GM20431 (cell line): ENCODE results near the gene FGG.

ENCODE experiments used
- in situ Hi-C: fragments of 300-500 bp; cut with MseI, MboI; formaldehyde crosslinking; loops from one replicate; pipeline ENCODE4 v1.15.0; 2020; ENCODE audit warnings: low sequenced_read_pairs; ENCODE audit not compliant: unreplicated experiment

FGG gene

DNA sequence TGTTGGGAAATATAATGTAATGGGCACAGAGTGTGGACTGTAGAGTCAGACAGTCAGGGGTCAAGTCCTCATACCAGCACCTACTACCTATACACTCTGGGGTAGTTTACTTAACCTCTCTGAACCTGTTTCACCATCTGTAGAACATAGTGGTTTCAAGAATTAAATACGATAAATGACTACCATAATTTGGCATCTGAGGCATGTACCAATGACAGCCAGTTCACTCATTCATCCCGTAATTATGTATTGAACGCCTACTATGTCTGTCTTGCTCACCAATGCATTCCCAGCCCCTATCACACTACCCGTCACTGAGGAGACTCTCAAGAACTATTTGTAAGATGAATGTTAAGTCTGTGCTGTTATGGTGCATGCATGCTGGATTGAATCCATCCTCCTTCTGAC lies 51.6 kb downstream of the FGG start:
- in situ Hi-C loops = no loop called here

DNA sequence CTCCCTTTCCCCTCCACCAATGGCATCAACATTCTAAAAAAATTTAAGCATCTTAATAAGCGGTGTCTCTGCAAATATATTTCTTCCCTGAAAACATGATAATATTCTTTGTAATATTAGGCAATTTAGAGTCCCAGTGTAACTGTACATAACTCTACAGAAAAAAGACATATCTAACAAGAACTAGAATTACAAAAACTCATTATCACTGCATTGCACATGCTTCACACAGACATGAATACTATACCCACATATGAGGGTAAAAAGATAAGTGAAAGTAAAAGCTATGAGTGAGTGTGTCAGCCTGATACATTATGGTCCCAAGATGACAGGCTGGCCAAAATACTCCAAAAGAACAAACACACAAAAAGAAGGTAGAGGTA lies 52.0 kb downstream of the FGG start:
- in situ Hi-C loops = no loop called here

DNA sequence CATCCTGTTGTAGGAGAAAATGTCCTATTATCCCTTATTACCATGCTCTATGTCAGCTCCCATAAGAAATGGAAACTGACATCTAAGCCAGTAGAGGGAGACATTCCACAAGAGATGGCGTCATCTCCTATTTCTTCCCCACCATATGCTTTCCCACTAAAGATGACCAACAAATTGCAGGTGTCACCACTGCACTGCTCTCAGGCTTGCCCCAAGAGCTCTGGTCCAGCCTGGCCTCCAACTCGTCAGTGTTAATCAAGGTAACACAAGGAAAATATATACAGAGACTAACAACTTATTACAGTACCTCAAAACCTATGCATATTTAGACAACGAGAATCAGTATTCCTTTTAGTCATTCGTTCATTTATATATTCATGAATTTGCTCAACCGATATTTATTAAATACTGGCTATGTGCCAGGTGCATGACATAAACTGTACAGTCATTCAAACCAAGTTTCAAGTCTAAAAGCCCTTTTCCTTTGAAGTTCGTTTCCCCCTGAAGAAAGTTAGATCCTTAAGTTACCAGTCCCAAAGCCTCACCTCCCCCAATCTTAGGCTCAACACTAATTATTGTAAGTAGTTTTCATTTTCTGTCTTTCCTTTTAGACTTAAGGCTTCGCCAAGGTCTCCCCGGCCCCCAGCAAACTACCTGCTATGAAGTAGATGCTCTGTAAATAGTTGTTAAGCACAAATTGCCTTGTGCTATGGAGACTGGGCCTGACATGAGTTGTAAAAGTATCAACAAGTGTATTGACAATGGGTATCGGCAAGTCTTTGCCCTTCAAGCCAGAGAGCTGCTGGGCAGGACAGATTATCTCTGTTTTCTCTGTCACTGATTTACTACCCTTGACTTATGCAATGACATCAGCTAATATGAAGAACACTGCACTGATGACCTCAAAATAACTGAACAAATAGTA lies 52.7 kb downstream of the FGG start:
- in situ Hi-C loops = loop anchor here (10.0 kb wide), 1 partner anchor 55 kb away; the partner anchor contains the start of gene FGG

DNA sequence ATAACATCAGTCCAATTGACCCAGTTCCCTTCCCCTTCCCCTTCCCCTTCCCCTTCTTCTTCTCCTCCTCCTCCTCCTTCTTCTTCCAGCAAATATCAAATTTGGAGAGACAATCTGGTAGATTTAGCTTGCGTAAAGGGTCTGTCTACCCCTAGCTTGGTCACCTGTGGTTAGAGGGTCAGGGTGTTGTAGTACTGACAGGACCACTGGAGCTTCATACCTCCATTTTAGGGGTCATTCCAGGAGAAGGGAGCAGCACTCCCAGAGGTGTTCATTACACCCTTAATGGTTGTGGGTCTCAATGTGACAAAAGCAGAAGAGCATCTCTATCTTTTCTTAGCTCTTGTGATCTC lies 53.3 kb downstream of the FGG start:
- in situ Hi-C loops = loop anchor here (10.0 kb wide), 1 partner anchor 56 kb away; the partner anchor contains the start of gene FGG
